Fibroblast of lung (primary cell): ENCODE results near the gene TMEM220. TPM values are rescaled to one million over a fixed set of nuclear protein-coding genes. Genes with fewer than 3 reads are reported as not detected.

ENCODE experiments used
- DNase-seq, 2 donors: peaks; one replicate each; pipeline versions ENCODE4 v3.0.0 to v3.0.0-alpha.2; 2010; ENCODE audit warnings: low read depth in 2 of 2
- H2AFZ ChIP-seq: 2 replicates; pipeline ENCODE4 v1.5.1; 2012; ENCODE audit warnings: low read length, control low read depth, inconsistent platforms
- H3K27ac ChIP-seq: 2 replicates; pipeline ENCODE4 v1.5.1; 2011; ENCODE audit warnings: low read length, control low read depth; ENCODE audit not compliant: insufficient read depth
- H3K27me3 ChIP-seq: 2 replicates; pipeline ENCODE4 v1.5.1; 2011; ENCODE audit warnings: mild to moderate bottlenecking, low read length; ENCODE audit not compliant: control insufficient read depth, insufficient read depth
- H3K36me3 ChIP-seq: 2 replicates; pipeline ENCODE4 v1.5.1; 2011; ENCODE audit warnings: low read length; ENCODE audit not compliant: control insufficient read depth, insufficient read depth
- H3K4me1 ChIP-seq: 2 replicates; pipeline ENCODE4 v1.5.1; 2011; ENCODE audit warnings: low read length; ENCODE audit not compliant: control insufficient read depth, insufficient read depth; ENCODE audit errors: extremely low read depth
- H3K4me2 ChIP-seq: 2 replicates; pipeline ENCODE4 v1.5.1; 2011; ENCODE audit warnings: low read length, control low read depth; ENCODE audit not compliant: insufficient read depth; ENCODE audit errors: extremely low read depth
- H3K4me3 ChIP-seq, 4 experiments: fragments of 200-600 bp in 1 of 4; sonication (generic) in 1 of 4; replicated peaks in 1 of 4; 2 replicates each; pipeline ENCODE4 v1.5.1; 2011 to 2016; ENCODE audit warnings: low read length in 4 of 4, low read depth in 3 of 4, mild to moderate bottlenecking in 3 of 4, control low read depth in 2 of 4, inconsistent platforms in 1 of 4, mixed read lengths in 1 of 4; ENCODE audit not compliant: insufficient read depth in 1 of 4; ENCODE audit errors: control extremely low read depth in 1 of 4
- H3K79me2 ChIP-seq: 2 replicates; pipeline ENCODE4 v1.5.1; 2012; ENCODE audit warnings: mild to moderate bottlenecking, low read length, inconsistent platforms; ENCODE audit not compliant: control insufficient read depth, insufficient read depth
- H3K9ac ChIP-seq: 2 replicates; pipeline ENCODE4 v1.5.1; 2011; ENCODE audit warnings: mild to moderate bottlenecking, low read length, control low read depth; ENCODE audit not compliant: insufficient read depth
- H3K9me3 ChIP-seq: 2 replicates; pipeline ENCODE4 v1.5.1; 2012; ENCODE audit warnings: low read depth, low read length; ENCODE audit not compliant: control insufficient read depth, insufficient read depth
- H4K20me1 ChIP-seq: 2 replicates; pipeline ENCODE4 v1.5.1; 2011; ENCODE audit warnings: low read length; ENCODE audit not compliant: control insufficient read depth, insufficient read depth; ENCODE audit errors: extremely low read depth
- CTCF ChIP-seq, 2 donors: IDR thresholded peaks in 1 of 2; conservative IDR thresholded peaks in 1 of 2; 1 replicate in 1 of 2; 2 replicates in 1 of 2; pipeline ENCODE4 v1.5.1; 2011 to 2012; ENCODE audit warnings: low read length in 2 of 2, control low read depth in 1 of 2, inconsistent platforms in 1 of 2, low read depth in 1 of 2, mild to moderate bottlenecking in 1 of 2
- EZH2 ChIP-seq: IDR thresholded peaks from 2 replicates; pipeline ENCODE4 v1.5.1; 2012; ENCODE audit warnings: low read length, control low read depth, mild to moderate bottlenecking; ENCODE audit errors: missing control alignments
- polyA plus RNA-seq, 2 donors: library from polyadenylated mRNA; depleted of rRNA in 1 of 2; stranded (reverse) in 1 of 2; unstranded in 1 of 2; fragments of >200 nt; gene quantifications; 2 replicates each; pipeline ENCODE4 v1.2.1, GENCODE V29; 2011 to 2012; ENCODE audit warnings: missing spikeins in 1 of 2
- total RNA-seq: library from RNA; depleted of rRNA; stranded (reverse); fragments of >200 nt; gene quantifications from 2 replicates; pipeline ENCODE4 v1.2.1, GENCODE V29; 2014

TMEM220 gene
- total and polyA plus RNA-seq, 2 donors (not counting 1 experiment from before 2014, with no cell fraction given) = 4.1 to 4.3 TPM

DNA sequence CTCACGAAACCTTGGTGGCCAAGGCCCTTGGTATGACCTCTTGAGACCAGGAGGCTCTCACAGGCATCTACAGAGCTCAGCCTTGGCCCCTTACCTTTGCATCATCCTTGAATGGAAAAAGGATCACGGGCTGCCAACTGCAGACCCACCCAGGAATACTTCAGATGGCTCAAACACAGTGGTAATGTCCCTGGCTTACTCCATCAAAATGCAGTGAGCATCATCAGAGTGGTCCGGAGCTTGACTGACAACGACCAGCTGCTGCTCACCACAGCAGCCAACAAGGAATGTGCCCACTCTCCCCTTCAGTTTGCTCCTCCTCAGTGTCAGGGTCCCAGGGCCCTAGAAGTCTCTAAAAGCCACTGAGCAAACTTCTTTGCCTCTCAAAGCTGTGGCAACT is 55.1 kb downstream of the TMEM220 start:
- no peak for DNase-seq
- Histone ChIP-seq H3K27me3 (no peaks in the 10 kb centered on the region), H3K9ac (no peak overlapping the region), H3K4me2 (no peak overlapping the region), H3K4me1 (no peaks in the 10 kb centered on the region), H3K4me3 (no peak overlapping the region), H3K27ac (no peak overlapping the region), H4K20me1 (no peaks in the 10 kb centered on the region), H2AFZ (no peak overlapping the region), H3K9me3 (no peaks in the 10 kb centered on the region), H3K79me2 (no peaks in the 10 kb centered on the region), H3K36me3 (peaks cover 2% of the 10 kb centered on the region)
- TF ChIP-seq EZH2 = no peak
- TF ChIP-seq CTCF (conservative IDR thresholded peaks at IDR 0.05 in 1 of 2, IDR thresholded peaks at IDR 0.05 in 1 of 2; ENCODE audit: low read depth in 1 of 2, low read length in 2 of 2) = no peak

DNA sequence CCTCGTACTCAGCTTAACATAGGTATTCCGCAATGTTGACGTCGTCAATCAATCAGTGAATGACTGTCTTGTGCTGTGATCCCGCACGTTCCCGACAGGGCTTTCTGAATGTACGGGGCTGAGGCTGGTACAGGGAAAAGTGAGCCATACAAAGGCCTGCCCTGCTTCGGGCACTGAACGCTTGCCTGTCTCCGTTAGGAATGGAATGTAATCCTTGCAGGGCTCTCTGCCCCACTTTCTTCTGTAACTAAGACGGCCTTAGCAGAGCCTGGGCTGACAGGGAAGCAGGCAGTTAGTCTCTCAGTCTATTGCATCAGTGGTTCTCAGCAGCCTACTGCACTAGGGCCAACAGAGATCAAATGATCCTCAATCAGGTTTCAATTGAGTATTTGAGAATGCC is 56.5 kb downstream of the TMEM220 start:
- Histone ChIP-seq H3K36me3 (peaks cover 2% of the 10 kb centered on the region), H3K79me2 (no peaks in the 10 kb centered on the region), H3K9ac (no peak overlapping the region), H3K4me2 (no peak overlapping the region), H3K9me3 (no peaks in the 10 kb centered on the region), H3K27me3 (no peaks in the 10 kb centered on the region), H3K27ac (no peak overlapping the region), H2AFZ (no peak overlapping the region), H3K4me1 (no peaks in the 10 kb centered on the region), H3K4me3 (no peak overlapping the region), H4K20me1 (no peaks in the 10 kb centered on the region)
- TF ChIP-seq EZH2 (no peak), CTCF (conservative IDR thresholded peaks at IDR 0.05 in 1 of 2, IDR thresholded peaks at IDR 0.05 in 1 of 2; ENCODE audit: low read depth in 1 of 2, low read length in 2 of 2) (no peak)
- no peak for DNase-seq

DNA sequence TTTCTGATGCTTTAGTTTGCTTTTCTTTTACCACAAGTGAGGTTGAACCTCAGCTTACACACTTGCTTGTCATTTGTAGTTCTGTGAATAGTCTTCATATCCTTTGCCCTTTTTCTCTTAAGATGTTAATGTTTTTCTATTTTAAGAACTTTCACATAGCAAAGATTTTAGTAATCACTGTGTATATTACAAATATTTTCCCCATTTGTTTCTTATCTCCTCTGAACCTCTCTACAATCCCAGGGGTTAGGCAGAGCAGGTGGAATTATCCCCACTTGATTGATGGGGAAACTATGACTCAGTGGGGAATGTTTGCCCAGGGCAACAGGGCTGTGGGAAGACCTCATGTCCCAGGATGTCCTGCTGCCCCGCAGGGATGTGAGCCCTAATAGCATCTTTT is 61.0 kb downstream of the TMEM220 start:
- Histone ChIP-seq H4K20me1 (no peaks in the 10 kb centered on the region), H3K4me1 (no peaks in the 10 kb centered on the region), H3K27ac (no peak overlapping the region), H3K27me3 (no peaks in the 10 kb centered on the region), H2AFZ (no peak overlapping the region), H3K4me2 (no peak overlapping the region), H3K4me3 (no peak overlapping the region), H3K9me3 (no peaks in the 10 kb centered on the region), H3K9ac (no peak overlapping the region), H3K79me2 (no peaks in the 10 kb centered on the region), H3K36me3 (no peaks in the 10 kb centered on the region)
- peak; percentile 24 to 82 for DNase-seq
- TF ChIP-seq CTCF (conservative IDR thresholded peaks at IDR 0.05 in 1 of 2, IDR thresholded peaks at IDR 0.05 in 1 of 2; ENCODE audit: low read depth in 1 of 2, low read length in 2 of 2) (no peak), EZH2 (no peak)
